ENCODE results near the gene PGBD1.

Gene PGBD1

GRCh38 chr6:28337121-28337520 is 55.7 kb downstream of the PGBD1 start:
- peak; percentile 6 for DNase-seq
- Histone ChIP-seq H3K18ac (ENCODE audit: low read depth in 1 of 2, low read length in 2 of 2) (no peak overlapping the region), H2BK120ac (ENCODE audit: low read depth, low read length) (no peak overlapping the region), H3K27ac (ENCODE audit: low read length, poor library complexity, severe bottlenecking) (no peak overlapping the region), H3K9ac (ENCODE audit: low read length) (peak overlapping the region; percentile 94), H4K8ac (ENCODE audit: low read length) (no peak overlapping the region), H2BK12ac (ENCODE audit: low read length in 2 of 2) (no peak overlapping the region), H3K27me3 (ENCODE audit: control insufficient read depth in 1 of 2, insufficient read depth in 1 of 2, low read length in 2 of 2) (no peaks in the 10 kb centered on the region), H3K9me3 (ENCODE audit: control insufficient read depth, low read length) (no peaks in the 10 kb centered on the region), H4K91ac (ENCODE audit: low read length) (no peak overlapping the region), H3K79me1 (replicated peaks; ENCODE audit: low read length, poor library complexity, severe bottlenecking) (peaks cover 2% of the 10 kb centered on the region), H2BK5ac (ENCODE audit: low read depth, low read length, poor library complexity, severe bottlenecking) (no peak overlapping the region), H3K4me2 (ENCODE audit: low read length, poor library complexity, severe bottlenecking) (no peak overlapping the region), H3K4me3 (ENCODE audit: insufficient read depth in 1 of 2, low read depth in 1 of 2, low read length in 2 of 2) (peak overlapping the region in 1 of 2 experiments; percentile 92), H3K4me1 (ENCODE audit: control insufficient read depth, insufficient read depth, low read depth, low read length) (peaks cover 3% of the 10 kb centered on the region), H2AFZ (ENCODE audit: low read depth, low read length) (no peak overlapping the region), H3K14ac (ENCODE audit: low read length in 2 of 2) (no peak overlapping the region), H3K36me3 (ENCODE audit: control insufficient read depth in 1 of 2, insufficient read depth in 2 of 2, low read depth in 1 of 2, low read length in 2 of 2) (no peaks in the 10 kb centered on the region), H3K23ac (ENCODE audit: low read length in 2 of 2) (no peak overlapping the region), H3K4ac (ENCODE audit: low read depth in 1 of 2, low read length in 2 of 2) (no peak overlapping the region), H2AK5ac (ENCODE audit: low read length, severe bottlenecking) (no peak overlapping the region), H2BK15ac (ENCODE audit: low read depth, poor library complexity, severe bottlenecking) (no peak overlapping the region)

- H3K18ac ChIP-seq (ENCODE audit: low read depth in 1 of 2, low read length in 2 of 2) = no peak overlapping the region
- no peak overlapping the region for H2BK5ac ChIP-seq (ENCODE audit: low read depth, low read length, poor library complexity, severe bottlenecking)
- no peaks in the 10 kb centered on the region for H3K4me1 ChIP-seq (ENCODE audit: control insufficient read depth, insufficient read depth, low read depth, low read length)
- no peak overlapping the region for H2BK15ac ChIP-seq (ENCODE audit: low read depth, poor library complexity, severe bottlenecking)
- H3K4me3 ChIP-seq (ENCODE audit: insufficient read depth in 1 of 2, low read depth in 1 of 2, low read length in 2 of 2) = no peak overlapping the region
- no peak overlapping the region for H3K14ac ChIP-seq (ENCODE audit: low read length in 2 of 2)
- DNase-seq = no peak
- H3K27me3 ChIP-seq (ENCODE audit: control insufficient read depth in 1 of 2, insufficient read depth in 1 of 2, low read length in 2 of 2) = peaks cover 5% of the 10 kb centered on the region in 2 experiments
- no peak overlapping the region for H3K4me2 ChIP-seq (ENCODE audit: low read length, poor library complexity, severe bottlenecking)
- no peak overlapping the region for H3K4ac ChIP-seq (ENCODE audit: low read depth in 1 of 2, low read length in 2 of 2)
- peaks cover 2% of the 10 kb centered on the region for H3K79me1 ChIP-seq (replicated peaks; ENCODE audit: low read length, poor library complexity, severe bottlenecking)
- H3K9ac ChIP-seq (ENCODE audit: low read length) = no peak overlapping the region
- no peak overlapping the region for H4K91ac ChIP-seq (ENCODE audit: low read length)
- no CpG with 5 or more reads among the region's 1 CpG for WGBS
- H3K23ac ChIP-seq (ENCODE audit: low read length in 2 of 2) = no peak overlapping the region
- H2BK120ac ChIP-seq (ENCODE audit: low read depth, low read length) = no peak overlapping the region
- no peak overlapping the region for H2AFZ ChIP-seq (ENCODE audit: low read depth, low read length)
- no peak overlapping the region for H3K27ac ChIP-seq (ENCODE audit: low read length, poor library complexity, severe bottlenecking)
- H3K36me3 ChIP-seq (ENCODE audit: control insufficient read depth in 1 of 2, insufficient read depth in 2 of 2, low read depth in 1 of 2, low read length in 2 of 2) = no peaks in the 10 kb centered on the region
- H2AK5ac ChIP-seq (ENCODE audit: low read length, severe bottlenecking) = no peak overlapping the region
- H4K8ac ChIP-seq (ENCODE audit: low read length) = no peak overlapping the region
- no peak overlapping the region for H2BK12ac ChIP-seq (ENCODE audit: low read length in 2 of 2)
- H3K9me3 ChIP-seq (ENCODE audit: control insufficient read depth, low read length) = no peaks in the 10 kb centered on the region
Observed at GRCh38 chr6:28340310-28341095, 59.1 kb downstream of the PGBD1 start.

GRCh38 chr6:28343898-28344677 is 62.7 kb downstream of the PGBD1 start:
- H3K79me1 ChIP-seq (replicated peaks; ENCODE audit: low read length, poor library complexity, severe bottlenecking) = no peaks in the 10 kb centered on the region

GRCh38 chr6:28345201-28345600 is 63.8 kb downstream of the PGBD1 start:
- Histone ChIP-seq H4K91ac (ENCODE audit: low read length) (no peak overlapping the region), H2BK15ac (ENCODE audit: low read depth, poor library complexity, severe bottlenecking) (no peak overlapping the region), H2BK12ac (ENCODE audit: low read length in 2 of 2) (no peak overlapping the region), H3K27me3 (ENCODE audit: control insufficient read depth in 1 of 2, insufficient read depth in 1 of 2, low read length in 2 of 2) (peaks cover 21 to 27% of the 10 kb centered on the region in 2 experiments), H3K18ac (ENCODE audit: low read depth in 1 of 2, low read length in 2 of 2) (no peak overlapping the region), H3K9ac (ENCODE audit: low read length) (no peak overlapping the region), H3K4me3 (ENCODE audit: insufficient read depth in 1 of 2, low read depth in 1 of 2, low read length in 2 of 2) (no peak overlapping the region), H3K4me2 (ENCODE audit: low read length, poor library complexity, severe bottlenecking) (no peak overlapping the region), H4K8ac (ENCODE audit: low read length) (no peak overlapping the region), H3K27ac (ENCODE audit: low read length, poor library complexity, severe bottlenecking) (no peak overlapping the region), H2BK120ac (ENCODE audit: low read depth, low read length) (no peak overlapping the region), H2BK5ac (ENCODE audit: low read depth, low read length, poor library complexity, severe bottlenecking) (no peak overlapping the region), H3K9me3 (ENCODE audit: control insufficient read depth, low read length) (no peaks in the 10 kb centered on the region), H3K23ac (ENCODE audit: low read length in 2 of 2) (no peak overlapping the region), H3K14ac (ENCODE audit: low read length in 2 of 2) (no peak overlapping the region), H3K79me1 (replicated peaks; ENCODE audit: low read length, poor library complexity, severe bottlenecking) (peaks cover 4% of the 10 kb centered on the region), H3K4ac (ENCODE audit: low read depth in 1 of 2, low read length in 2 of 2) (no peak overlapping the region), H2AFZ (ENCODE audit: low read depth, low read length) (no peak overlapping the region), H3K36me3 (ENCODE audit: control insufficient read depth in 1 of 2, insufficient read depth in 2 of 2, low read depth in 1 of 2, low read length in 2 of 2) (no peaks in the 10 kb centered on the region), H3K4me1 (ENCODE audit: control insufficient read depth, insufficient read depth, low read depth, low read length) (no peaks in the 10 kb centered on the region), H2AK5ac (ENCODE audit: low read length, severe bottlenecking) (no peak overlapping the region)
- no CpG with 5 or more reads among the region's 1 CpG for WGBS
- no peak for DNase-seq

More at GRCh38 chr6:28343898-28344677, 62.7 kb downstream of the PGBD1 start:
- no peak overlapping the region for H3K27ac ChIP-seq (ENCODE audit: low read length, poor library complexity, severe bottlenecking)
- H3K14ac ChIP-seq (ENCODE audit: low read length in 2 of 2) = no peak overlapping the region
- H2AK5ac ChIP-seq (ENCODE audit: low read length, severe bottlenecking) = no peak overlapping the region
- no peak overlapping the region for H4K91ac ChIP-seq (ENCODE audit: low read length)
- H3K36me3 ChIP-seq (ENCODE audit: control insufficient read depth in 1 of 2, insufficient read depth in 2 of 2, low read depth in 1 of 2, low read length in 2 of 2) = no peaks in the 10 kb centered on the region
- no peak overlapping the region for H3K4me2 ChIP-seq (ENCODE audit: low read length, poor library complexity, severe bottlenecking)
- H4K8ac ChIP-seq (ENCODE audit: low read length) = no peak overlapping the region
- no peak overlapping the region for H3K4ac ChIP-seq (ENCODE audit: low read depth in 1 of 2, low read length in 2 of 2)
- H3K4me1 ChIP-seq (ENCODE audit: control insufficient read depth, insufficient read depth, low read depth, low read length) = no peaks in the 10 kb centered on the region
- no peak overlapping the region for H3K18ac ChIP-seq (ENCODE audit: low read depth in 1 of 2, low read length in 2 of 2)
- peaks cover 21 to 27% of the 10 kb centered on the region in 2 experiments for H3K27me3 ChIP-seq (ENCODE audit: control insufficient read depth in 1 of 2, insufficient read depth in 1 of 2, low read length in 2 of 2)
- no peak for DNase-seq
- no peak overlapping the region for H3K23ac ChIP-seq (ENCODE audit: low read length in 2 of 2)
- H2AFZ ChIP-seq (ENCODE audit: low read depth, low read length) = no peak overlapping the region
- no peak overlapping the region for H3K9ac ChIP-seq (ENCODE audit: low read length)
- no peak overlapping the region for H2BK12ac ChIP-seq (ENCODE audit: low read length in 2 of 2)
- no peak overlapping the region for H3K4me3 ChIP-seq (ENCODE audit: insufficient read depth in 1 of 2, low read depth in 1 of 2, low read length in 2 of 2)
- no CpG with 5 or more reads among the region's 1 CpG for WGBS
- no peaks in the 10 kb centered on the region for H3K9me3 ChIP-seq (ENCODE audit: control insufficient read depth, low read length)
- no peak overlapping the region for H2BK15ac ChIP-seq (ENCODE audit: low read depth, poor library complexity, severe bottlenecking)
- no peak overlapping the region for H2BK120ac ChIP-seq (ENCODE audit: low read depth, low read length)
- no peak overlapping the region for H2BK5ac ChIP-seq (ENCODE audit: low read depth, low read length, poor library complexity, severe bottlenecking)
